SU-DHL-6 (cell line): ENCODE results near the gene CEP55.

Source experiments
- EZH2phosphoT487 ChIP-seq: fragments of 200-600 bp; sonication (generic), shearing (Covaris generic); conservative IDR thresholded peaks from 2 replicates; pipeline ENCODE4 v1.6.1; 2018; ENCODE audit warnings: mild to moderate bottlenecking, antibody characterized with exemption, low read length, moderate library complexity, mixed read lengths
- TF ChIP-seq, protein P1 (sequence below): fragments of 200-600 bp; sonication (generic); IDR thresholded peaks from one replicate; pipeline ENCODE4 v1.5.1; 2017; ENCODE audit warnings: antibody characterized with exemption, mild to moderate bottlenecking, low read length, moderate library complexity; ENCODE audit not compliant: insufficient read depth, poor library complexity, severe bottlenecking

DNA sequence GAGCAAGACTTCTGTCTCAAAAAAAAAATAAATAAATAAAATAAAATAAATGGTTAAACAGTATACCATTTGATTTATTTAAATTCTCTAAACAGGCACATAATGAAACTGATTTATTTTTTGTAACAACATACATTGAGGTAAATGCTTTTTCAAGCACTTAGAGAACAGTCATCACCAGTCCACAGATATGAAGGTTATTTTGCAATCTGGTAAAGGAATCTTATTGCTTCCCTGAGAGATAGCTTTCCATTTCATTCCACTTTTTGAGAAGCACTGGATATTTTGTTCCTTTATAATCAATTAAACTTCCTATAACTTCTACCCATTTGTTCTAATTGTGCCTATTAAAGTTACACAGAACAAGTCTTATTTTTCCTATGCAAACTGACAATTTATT lies 5.2 kb downstream of the CEP55 start:
- TF ChIP-seq, protein P1, sequence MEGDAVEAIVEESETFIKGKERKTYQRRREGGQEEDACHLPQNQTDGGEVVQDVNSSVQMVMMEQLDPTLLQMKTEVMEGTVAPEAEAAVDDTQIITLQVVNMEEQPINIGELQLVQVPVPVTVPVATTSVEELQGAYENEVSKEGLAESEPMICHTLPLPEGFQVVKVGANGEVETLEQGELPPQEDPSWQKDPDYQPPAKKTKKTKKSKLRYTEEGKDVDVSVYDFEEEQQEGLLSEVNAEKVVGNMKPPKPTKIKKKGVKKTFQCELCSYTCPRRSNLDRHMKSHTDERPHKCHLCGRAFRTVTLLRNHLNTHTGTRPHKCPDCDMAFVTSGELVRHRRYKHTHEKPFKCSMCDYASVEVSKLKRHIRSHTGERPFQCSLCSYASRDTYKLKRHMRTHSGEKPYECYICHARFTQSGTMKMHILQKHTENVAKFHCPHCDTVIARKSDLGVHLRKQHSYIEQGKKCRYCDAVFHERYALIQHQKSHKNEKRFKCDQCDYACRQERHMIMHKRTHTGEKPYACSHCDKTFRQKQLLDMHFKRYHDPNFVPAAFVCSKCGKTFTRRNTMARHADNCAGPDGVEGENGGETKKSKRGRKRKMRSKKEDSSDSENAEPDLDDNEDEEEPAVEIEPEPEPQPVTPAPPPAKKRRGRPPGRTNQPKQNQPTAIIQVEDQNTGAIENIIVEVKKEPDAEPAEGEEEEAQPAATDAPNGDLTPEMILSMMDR: no peak
- TF ChIP-seq EZH2phosphoT487: no peak
